Calu3 (cell line): Measurements from ENCODE around the gene DHODH. TPM values are rescaled to one million over a fixed set of nuclear protein-coding genes. Genes with fewer than 3 reads are reported as not detected.

ENCODE experiments used
- BruUV-seq: library from RNA; stranded (reverse); fragments of 400-500 nt; replicated peaks from 2 replicates; lab custom pipeline; 2021; lab: Mats Ljungman, UMichigan
- CTCF ChIA-PET: fragments of 300-600 bp; sonication (Branson Sonifier 250); formaldehyde crosslinking; loops from one replicate; lab custom pipeline; 2022; ENCODE audit warnings: antibody characterized with exemption; lab: Charles Lee
- DNase-seq: peaks from one replicate; pipeline ENCODE4 v3.0.0; 2022
- H3K27ac Mint-ChIP-seq: one replicate; pipeline ENCODE4 v1.8.0; 2022; ENCODE audit warnings: mixed read lengths; ENCODE audit not compliant: unreplicated experiment
- H3K27me3 Mint-ChIP-seq: one replicate; pipeline ENCODE4 v1.8.0; 2022; ENCODE audit warnings: mixed read lengths; ENCODE audit not compliant: unreplicated experiment
- H3K36me3 Mint-ChIP-seq: one replicate; pipeline ENCODE4 v1.8.0; 2022; ENCODE audit warnings: mild to moderate bottlenecking, moderate library complexity, mixed read lengths; ENCODE audit not compliant: insufficient read depth, unreplicated experiment
- H3K4me1 Mint-ChIP-seq: one replicate; pipeline ENCODE4 v1.8.0; 2022; ENCODE audit warnings: mild to moderate bottlenecking, low read depth, mixed read lengths; ENCODE audit not compliant: unreplicated experiment
- H3K4me3 Mint-ChIP-seq: one replicate; pipeline ENCODE4 v1.8.0; 2022; ENCODE audit warnings: mild to moderate bottlenecking, low read depth, moderate library complexity, mixed read lengths; ENCODE audit not compliant: unreplicated experiment
- H3K9me3 Mint-ChIP-seq: one replicate; pipeline ENCODE4 v1.8.0; 2022; ENCODE audit warnings: low read depth, mixed read lengths; ENCODE audit not compliant: unreplicated experiment
- intact Hi-C: fragments of 100-400 bp; cut with micrococcal nuclease; formaldehyde crosslinking; loops from one replicate; pipeline ENCODE4 v1.10.0; 2022; ENCODE audit not compliant: unreplicated experiment
- total RNA-seq: library from RNA; stranded (reverse); gene quantifications from 2 replicates; pipeline ENCODE4 v1.2.3, GENCODE V29; 2022
- TF ChIP-seq, protein P1 (sequence below): fragments of 200-600 bp; IDR thresholded peaks from one replicate; pipeline ENCODE4 v1.8.0; 2022; ENCODE audit warnings: antibody characterized with exemption; ENCODE audit not compliant: unreplicated experiment

DHODH gene
- total RNA-seq, 1 experiment from 2014 or later = 21.3 TPM

DNA sequence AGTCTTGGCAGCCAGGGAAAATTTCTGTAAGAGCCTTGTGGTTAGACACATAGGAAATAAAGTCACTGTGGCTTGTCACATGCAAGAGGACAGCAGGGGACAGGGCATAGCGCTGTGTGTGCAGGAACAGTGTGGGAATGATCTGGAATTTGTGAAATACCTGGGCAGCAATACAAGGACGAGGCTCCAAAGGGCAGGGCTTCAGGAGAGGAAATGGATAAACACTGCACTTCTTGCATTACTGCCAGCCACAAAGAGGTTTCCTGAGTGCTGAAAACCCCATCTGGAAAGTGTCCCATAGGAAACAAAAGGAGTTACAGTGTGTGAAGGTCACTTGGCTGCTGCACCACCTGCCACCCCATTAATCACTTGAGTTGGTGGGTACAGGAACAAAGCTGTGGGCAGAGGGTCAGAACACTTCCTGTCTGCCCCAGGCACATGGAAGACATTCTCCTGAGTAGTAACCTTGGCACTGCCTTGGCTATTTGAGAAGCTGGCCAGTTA lies 33.7 kb downstream of the DHODH start:
- CTCF ChIA-PET = no interaction called here
- no peaks in the 10 kb centered on the region for H3K9me3 Mint-ChIP-seq
- no TSS peak for BruUV-seq
- no peak overlapping the region for H3K27ac Mint-ChIP-seq
- intact Hi-C loops = no loop called here
- H3K27me3 Mint-ChIP-seq = no peaks in the 10 kb centered on the region
- DNase-seq = no peak
- TF ChIP-seq, protein P1, sequence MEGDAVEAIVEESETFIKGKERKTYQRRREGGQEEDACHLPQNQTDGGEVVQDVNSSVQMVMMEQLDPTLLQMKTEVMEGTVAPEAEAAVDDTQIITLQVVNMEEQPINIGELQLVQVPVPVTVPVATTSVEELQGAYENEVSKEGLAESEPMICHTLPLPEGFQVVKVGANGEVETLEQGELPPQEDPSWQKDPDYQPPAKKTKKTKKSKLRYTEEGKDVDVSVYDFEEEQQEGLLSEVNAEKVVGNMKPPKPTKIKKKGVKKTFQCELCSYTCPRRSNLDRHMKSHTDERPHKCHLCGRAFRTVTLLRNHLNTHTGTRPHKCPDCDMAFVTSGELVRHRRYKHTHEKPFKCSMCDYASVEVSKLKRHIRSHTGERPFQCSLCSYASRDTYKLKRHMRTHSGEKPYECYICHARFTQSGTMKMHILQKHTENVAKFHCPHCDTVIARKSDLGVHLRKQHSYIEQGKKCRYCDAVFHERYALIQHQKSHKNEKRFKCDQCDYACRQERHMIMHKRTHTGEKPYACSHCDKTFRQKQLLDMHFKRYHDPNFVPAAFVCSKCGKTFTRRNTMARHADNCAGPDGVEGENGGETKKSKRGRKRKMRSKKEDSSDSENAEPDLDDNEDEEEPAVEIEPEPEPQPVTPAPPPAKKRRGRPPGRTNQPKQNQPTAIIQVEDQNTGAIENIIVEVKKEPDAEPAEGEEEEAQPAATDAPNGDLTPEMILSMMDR = no peak
- no peak overlapping the region for H3K4me3 Mint-ChIP-seq
- no peaks in the 10 kb centered on the region for H3K4me1 Mint-ChIP-seq
- H3K36me3 Mint-ChIP-seq = no peaks in the 10 kb centered on the region

- no TSS peak for BruUV-seq
- Mint-ChIP-seq H3K4me3 (no peak overlapping the region), H3K27ac (no peak overlapping the region), H3K9me3 (no peaks in the 10 kb centered on the region), H3K4me1 (no peaks in the 10 kb centered on the region), H3K27me3 (no peaks in the 10 kb centered on the region), H3K36me3 (no peaks in the 10 kb centered on the region)
- TF ChIP-seq, protein P1 = no peak
- no peak for DNase-seq
- intact Hi-C loops = no loop called here
- CTCF ChIA-PET = no interaction called here
Measured at GRCh38 chr16:72043058-72043457, 34.5 kb downstream of the DHODH start.

DNA sequence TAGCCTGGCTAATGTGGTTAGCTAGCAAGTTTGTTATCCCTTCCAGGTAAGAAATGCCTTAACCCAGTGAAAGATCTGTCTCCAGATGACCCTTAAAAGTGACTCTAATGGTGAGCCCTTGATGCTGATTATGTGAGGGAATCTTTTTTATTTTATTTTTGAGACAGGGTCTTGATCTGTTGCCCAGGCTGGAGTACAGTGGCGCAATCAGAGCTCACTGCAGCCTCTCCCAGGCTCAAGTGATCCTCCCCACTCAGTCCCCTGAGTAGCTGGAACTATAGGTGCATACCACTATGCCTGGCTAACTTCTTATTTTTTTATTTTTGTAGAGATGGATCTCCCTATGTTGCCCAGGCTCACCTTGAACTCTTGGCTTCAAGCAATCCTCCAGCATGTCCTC lies 35.0 kb downstream of the DHODH start:
- Mint-ChIP-seq H3K4me1 (no peaks in the 10 kb centered on the region), H3K27me3 (no peaks in the 10 kb centered on the region), H3K9me3 (no peaks in the 10 kb centered on the region), H3K27ac (no peak overlapping the region), H3K4me3 (no peak overlapping the region), H3K36me3 (no peaks in the 10 kb centered on the region)
- TF ChIP-seq, protein P1 = no peak
- DNase-seq = no peak
- BruUV-seq = no TSS peak
- CTCF ChIA-PET = no interaction called here
- intact Hi-C loops = no loop called here

DNA sequence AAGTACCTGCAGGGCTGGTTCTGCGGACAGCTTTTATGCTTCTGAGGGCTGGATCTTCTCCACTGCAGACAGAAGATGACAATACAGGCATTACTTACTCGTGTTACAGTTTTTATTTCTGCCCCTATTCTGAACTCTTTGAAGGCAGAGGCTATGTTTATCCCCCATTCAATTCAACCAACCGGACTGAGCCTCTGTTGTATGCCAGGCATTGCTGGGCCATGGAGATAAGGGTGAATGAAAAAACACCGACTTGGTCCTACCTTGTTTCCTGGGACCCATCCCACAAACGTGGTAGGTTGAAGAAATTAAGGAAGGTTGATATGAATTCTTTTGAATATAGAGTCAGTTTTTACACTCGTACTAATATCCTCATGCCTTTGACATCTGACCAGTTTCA lies 35.8 kb downstream of the DHODH start:
- CTCF ChIA-PET = no interaction called here
- no peaks in the 10 kb centered on the region for H3K4me1 Mint-ChIP-seq
- TF ChIP-seq, protein P1 = no peak
- no peak overlapping the region for H3K27ac Mint-ChIP-seq
- peaks cover 2% of the 10 kb centered on the region for H3K27me3 Mint-ChIP-seq
- H3K4me3 Mint-ChIP-seq = no peak overlapping the region
- intact Hi-C loops = no loop called here
- no TSS peak for BruUV-seq
- peaks cover 5% of the 10 kb centered on the region for H3K9me3 Mint-ChIP-seq
- no peaks in the 10 kb centered on the region for H3K36me3 Mint-ChIP-seq
- DNase-seq = no peak
